ENCODE measurements around the gene DEAF1. TPM values are rescaled to one million over a fixed set of nuclear protein-coding genes. Genes with fewer than 3 reads are reported as not detected.

DEAF1 gene
- total RNA-seq, 1 experiment from 2014 or later = 33.9 TPM

GRCh38 chr11:645536-645935, 49.5 kb downstream of the DEAF1 start:
- BruUV-seq (replicated peaks) = no TSS peak
- TF ChIP-seq EZH2 (IDR thresholded peaks at IDR 0.05) = no peak
- TF ChIP-seq CEBPB (IDR thresholded peaks at IDR 0.05; ENCODE audit: low read depth) = no peak
- TF ChIP-seq YY1 (IDR thresholded peaks at IDR 0.05; ENCODE audit: extremely low read depth, insufficient replicate concordance, low read depth, low read length) = no peak
- no peak for TF ChIP-seq SP1 (IDR thresholded peaks at IDR 0.05; ENCODE audit: low read depth)
- TF ChIP-seq TCF7L2 (IDR thresholded peaks at IDR 0.05; ENCODE audit: borderline replicate concordance, extremely low read depth, insufficient read depth, insufficient read length) = no peak
- no peak for TF ChIP-seq MAX (IDR thresholded peaks at IDR 0.05)
- no peak for TF ChIP-seq POLR2A (IDR thresholded peaks at IDR 0.05; ENCODE audit: borderline replicate concordance, extremely low read depth, insufficient read depth, insufficient read length)
- no peak for TF ChIP-seq ZBTB33 (IDR thresholded peaks at IDR 0.05; ENCODE audit: extremely low read depth, insufficient replicate concordance, low read length)
- no peak for TF ChIP-seq RAD21 (IDR thresholded peaks at IDR 0.05; ENCODE audit: low read depth)
- TF ChIP-seq JUND (IDR thresholded peaks at IDR 0.05) = no peak
- no peak for TF ChIP-seq ELF1 (IDR thresholded peaks at IDR 0.05; ENCODE audit: borderline replicate concordance, low read depth)
- no peak for TF ChIP-seq SIN3A (IDR thresholded peaks at IDR 0.05; ENCODE audit: low read depth)
- no peak for TF ChIP-seq POLR2AphosphoS5 (IDR thresholded peaks at IDR 0.05; ENCODE audit: low read depth, low read length)
- TF ChIP-seq SRF (IDR thresholded peaks at IDR 0.05; ENCODE audit: low read depth) = no peak
- no peak for TF ChIP-seq ATF3 (IDR thresholded peaks at IDR 0.05)
- TF ChIP-seq EZH2phosphoT487 (IDR thresholded peaks at IDR 0.05; ENCODE audit: borderline replicate concordance) = no peak
- TF ChIP-seq ZNF274 (IDR thresholded peaks at IDR 0.05; ENCODE audit: low read depth, low read length) = no peak
- no peak for TF ChIP-seq CTCF (IDR thresholded peaks at IDR 0.05 in 2 of 3, conservative IDR thresholded peaks at IDR 0.05 in 1 of 3; ENCODE audit: borderline replicate concordance in 1 of 3, insufficient read depth in 1 of 3, low read depth in 2 of 3, low read length in 2 of 3)
- Histone ChIP-seq H3K9ac (ENCODE audit: low read length) (no peak overlapping the region), H3K27me3 (ENCODE audit: insufficient read depth, low read length) (no peaks in the 10 kb centered on the region), H4K20me1 (ENCODE audit: insufficient read depth) (no peaks in the 10 kb centered on the region), H3K4me1 (ENCODE audit: control insufficient read depth in 1 of 2, insufficient read depth in 2 of 2, low read length in 2 of 2) (no peaks in the 10 kb centered on the region), H3K36me3 (ENCODE audit: control insufficient read depth in 1 of 2, insufficient read depth in 2 of 2, low read length in 2 of 2) (no peaks in the 10 kb centered on the region; a peak in 1 of 4 replicates), H3K9me3 (ENCODE audit: control insufficient read depth in 1 of 2, insufficient read depth in 1 of 2, low read depth in 1 of 2, low read length in 2 of 2) (no peaks in the 10 kb centered on the region), H3K4me3 (replicated peaks in 1 of 2; ENCODE audit: low read depth in 1 of 2, low read length in 2 of 2) (no peak overlapping the region), H2AFZ (ENCODE audit: low read depth, low read length, poor library complexity, severe bottlenecking) (no peak overlapping the region), H3K9me2 (ENCODE audit: insufficient read depth) (no peaks in the 10 kb centered on the region), H3K79me2 (ENCODE audit: insufficient read depth, low read length) (no peaks in the 10 kb centered on the region), H3K27ac (ENCODE audit: low read depth, low read length) (no peak overlapping the region), H3K4me2 (ENCODE audit: low read length) (no peak overlapping the region)
- ATAC-seq (no peak), DNase-seq (ENCODE audit: low read depth, low spot score) (no peak)
- CTCF ChIA-PET = no interaction called here
- POLR2A ChIA-PET = no interaction called here
- intact Hi-C loops (cut with micrococcal nuclease) = no loop called here
- RAD21 ChIA-PET (ENCODE audit: low non-redundant PET in 1 of 2, low total read pairs in 2 of 2, uncharacterized antibody in 2 of 2, unreplicated experiment in 2 of 2) = no interaction called here

Data from HCT116 (cell line).